Measurements from ENCODE around the gene MYH10.

DNA sequence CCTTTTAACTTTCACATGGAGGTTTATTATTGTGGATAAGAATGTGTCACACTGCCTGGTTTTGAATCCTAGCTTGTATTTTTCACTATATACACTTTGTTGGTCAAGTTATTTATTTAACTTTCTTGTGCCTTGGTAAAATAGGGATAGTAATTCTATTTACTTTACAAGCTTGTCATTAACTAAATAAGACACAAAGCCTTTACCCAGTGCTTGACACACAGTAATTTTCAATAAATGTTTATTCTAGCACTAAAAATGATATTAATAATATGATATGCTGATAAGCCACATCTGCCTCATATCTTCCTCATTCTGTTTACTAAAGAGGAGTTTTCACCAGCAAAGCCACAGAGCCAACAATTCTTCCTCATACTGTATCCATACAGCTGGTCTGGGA lies 27.8 kb downstream of the MYH10 start:
- TF ChIP-seq POLR2AphosphoS5 (IDR thresholded peaks at IDR 0.05), result no peak
- TF ChIP-seq, protein P1, sequence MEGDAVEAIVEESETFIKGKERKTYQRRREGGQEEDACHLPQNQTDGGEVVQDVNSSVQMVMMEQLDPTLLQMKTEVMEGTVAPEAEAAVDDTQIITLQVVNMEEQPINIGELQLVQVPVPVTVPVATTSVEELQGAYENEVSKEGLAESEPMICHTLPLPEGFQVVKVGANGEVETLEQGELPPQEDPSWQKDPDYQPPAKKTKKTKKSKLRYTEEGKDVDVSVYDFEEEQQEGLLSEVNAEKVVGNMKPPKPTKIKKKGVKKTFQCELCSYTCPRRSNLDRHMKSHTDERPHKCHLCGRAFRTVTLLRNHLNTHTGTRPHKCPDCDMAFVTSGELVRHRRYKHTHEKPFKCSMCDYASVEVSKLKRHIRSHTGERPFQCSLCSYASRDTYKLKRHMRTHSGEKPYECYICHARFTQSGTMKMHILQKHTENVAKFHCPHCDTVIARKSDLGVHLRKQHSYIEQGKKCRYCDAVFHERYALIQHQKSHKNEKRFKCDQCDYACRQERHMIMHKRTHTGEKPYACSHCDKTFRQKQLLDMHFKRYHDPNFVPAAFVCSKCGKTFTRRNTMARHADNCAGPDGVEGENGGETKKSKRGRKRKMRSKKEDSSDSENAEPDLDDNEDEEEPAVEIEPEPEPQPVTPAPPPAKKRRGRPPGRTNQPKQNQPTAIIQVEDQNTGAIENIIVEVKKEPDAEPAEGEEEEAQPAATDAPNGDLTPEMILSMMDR (IDR thresholded peaks at IDR 0.05), result no peak
- no peak for TF ChIP-seq EP300 (IDR thresholded peaks at IDR 0.05)

Data from upper lobe of left lung (tissue), 4 donors.